T follicular helper cell (primary cell): ENCODE measurements around the gene PDZD2.

Experiments
- DNase-seq: peaks from one replicate; pipeline ENCODE4 v3.0.0-alpha.2; 2020; ENCODE audit warnings: low read depth

The PDZD2 gene

DNA sequence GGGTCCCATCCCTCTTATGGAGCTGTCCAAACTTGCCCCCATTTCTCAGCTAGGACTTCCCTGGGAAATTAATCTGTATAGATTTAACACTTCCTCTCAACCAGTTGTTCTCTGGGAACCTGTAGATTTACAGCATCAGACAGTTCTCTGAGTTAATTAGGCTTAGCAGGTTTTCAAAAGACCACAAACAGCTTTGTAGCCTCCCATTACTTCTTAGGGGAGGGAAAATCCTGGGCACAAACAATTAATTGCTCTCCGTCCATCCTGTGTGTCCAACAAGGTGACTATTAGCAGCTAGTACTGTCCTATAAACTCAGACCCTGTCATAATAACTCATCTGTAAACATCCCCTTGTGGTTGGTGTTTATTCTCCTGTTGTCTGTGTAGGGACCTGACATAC, 337.2 kb downstream of the PDZD2 start:
- no peak for DNase-seq

GRCh38 chr5:31981361-31981945, 342.5 kb downstream of the PDZD2 start:
- no peak for DNase-seq

GRCh38 chr5:31982027-31982426, 343.1 kb downstream of the PDZD2 start:
- no peak for DNase-seq

DNA sequence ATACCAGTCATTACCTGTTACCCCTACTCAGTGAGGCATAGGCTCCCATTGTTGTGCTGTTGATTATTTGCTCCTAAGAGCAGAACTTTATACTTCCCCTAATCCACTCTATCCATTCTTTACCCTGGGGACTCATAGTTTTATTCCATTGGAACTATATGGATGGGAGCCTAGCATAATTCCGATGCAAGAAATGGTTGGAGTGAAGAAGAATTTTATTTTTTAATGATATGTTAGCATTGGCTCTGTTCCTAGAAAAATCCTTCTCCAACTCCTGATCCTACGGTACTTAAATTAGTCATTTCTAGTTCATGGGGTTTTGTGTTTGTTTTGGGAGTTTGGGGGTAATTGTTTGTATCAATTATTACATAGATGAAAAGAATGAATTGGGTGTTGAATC, 343.7 kb downstream of the PDZD2 start:
- DNase-seq: no peak

GRCh38 chr5:31983851-31984250, 344.9 kb downstream of the PDZD2 start:
- DNase-seq: no peak

DNA sequence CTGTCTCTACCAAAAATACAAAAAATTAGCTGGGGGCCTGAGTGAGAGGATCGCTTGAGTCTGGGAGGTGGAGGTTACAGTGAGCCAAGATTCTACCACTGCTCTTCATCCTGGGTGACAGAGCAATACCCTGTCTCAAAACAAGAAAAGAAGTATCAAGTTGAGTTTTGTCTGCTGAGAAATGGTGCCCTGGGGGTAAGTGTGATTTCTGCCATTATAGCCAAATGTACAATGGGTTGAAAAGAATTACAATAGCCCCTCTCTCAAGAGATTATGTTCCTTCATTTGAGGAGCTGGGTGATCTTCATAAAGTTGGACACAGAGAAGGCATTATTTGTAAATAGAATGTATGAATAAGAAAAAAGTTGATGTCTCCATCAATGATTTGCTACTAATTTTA, 345.8 kb downstream of the PDZD2 start:
- DNase-seq: no peak

GRCh38 chr5:31986101-31986500, 347.2 kb downstream of the PDZD2 start:
- DNase-seq: no peak

DNA sequence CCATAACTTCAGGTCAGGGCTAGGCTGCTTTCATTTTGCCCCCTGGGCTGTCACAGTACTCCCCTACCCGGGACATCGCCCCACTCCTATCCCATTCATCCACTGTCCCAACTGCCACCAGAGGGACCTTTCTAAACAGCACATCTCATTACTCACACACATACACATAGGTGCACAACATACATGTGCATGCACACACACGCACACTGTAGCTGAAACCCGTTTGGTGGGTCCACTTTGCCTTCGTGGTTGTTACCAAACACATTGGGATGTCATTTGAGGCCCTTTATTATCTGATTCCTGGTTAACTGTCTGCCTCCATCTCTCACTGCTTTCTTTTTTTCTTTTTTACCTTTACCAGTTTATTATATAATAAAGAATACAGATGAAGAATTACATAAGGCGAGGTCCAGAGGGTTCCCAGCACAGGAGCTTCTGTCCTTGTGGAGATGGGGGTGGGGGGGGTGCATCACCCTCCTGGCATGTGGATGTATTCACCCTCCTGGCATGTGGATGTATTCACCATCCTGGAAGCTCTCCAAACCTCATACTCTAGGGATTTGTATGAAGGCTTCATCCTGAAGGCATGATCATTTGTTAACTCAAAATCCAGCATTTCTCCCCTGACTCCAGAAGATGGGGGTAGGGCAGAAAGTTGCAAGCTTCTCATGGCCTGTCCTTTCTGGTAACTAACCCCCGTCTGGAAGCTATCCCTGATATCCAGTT, 349.2 kb downstream of the PDZD2 start:
- no peak for DNase-seq

DNA sequence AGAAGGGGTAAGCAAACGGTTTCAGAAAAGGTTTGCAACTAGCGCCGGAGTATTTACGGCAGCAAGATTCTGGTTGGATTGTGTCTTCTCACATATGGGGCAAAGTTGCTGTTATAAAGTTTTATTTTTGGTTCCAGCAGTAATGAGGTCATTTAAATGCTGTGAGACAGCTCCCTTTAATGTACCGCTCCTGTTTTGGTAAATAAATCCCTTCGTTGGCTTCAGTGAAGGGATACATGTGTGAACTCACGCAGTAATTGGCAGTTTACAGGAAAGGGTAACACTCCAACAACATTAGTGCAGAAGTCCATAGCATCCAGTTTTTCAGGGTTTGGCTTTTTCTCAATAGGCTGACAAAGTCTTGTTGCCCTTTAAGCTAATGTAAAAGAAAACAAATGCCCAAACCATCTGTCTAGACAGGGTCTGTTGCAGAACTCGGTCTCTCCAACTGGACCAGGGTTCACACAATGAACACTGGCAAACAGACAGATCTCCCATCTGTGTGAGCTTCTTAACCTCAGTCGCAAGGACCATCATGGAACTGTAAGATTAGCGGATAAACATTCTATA, 351.2 kb downstream of the PDZD2 start:
- DNase-seq: no peak

DNA sequence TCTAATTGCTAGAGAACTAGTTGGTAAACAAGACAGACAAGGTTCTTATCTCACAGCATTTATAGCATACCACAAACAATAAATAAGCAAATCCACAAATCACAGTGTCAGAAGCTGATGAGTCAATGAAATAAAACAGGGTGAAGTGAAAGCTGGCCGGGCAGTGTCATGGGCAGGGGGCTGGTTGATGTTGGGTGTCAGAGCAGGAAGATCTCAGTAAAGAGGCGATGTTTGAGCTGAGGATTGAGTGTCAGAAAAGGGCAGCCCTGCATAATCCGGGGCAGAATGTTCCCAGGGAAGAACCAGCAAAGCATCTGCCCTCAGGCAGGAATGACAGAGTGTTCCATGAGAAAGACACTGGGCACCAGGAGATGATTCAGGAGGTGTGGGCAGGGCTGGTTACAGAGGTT, 351.8 kb downstream of the PDZD2 start:
- DNase-seq: no peak

GRCh38 chr5:31992377-31992776, 353.4 kb downstream of the PDZD2 start:
- DNase-seq: no peak

DNA sequence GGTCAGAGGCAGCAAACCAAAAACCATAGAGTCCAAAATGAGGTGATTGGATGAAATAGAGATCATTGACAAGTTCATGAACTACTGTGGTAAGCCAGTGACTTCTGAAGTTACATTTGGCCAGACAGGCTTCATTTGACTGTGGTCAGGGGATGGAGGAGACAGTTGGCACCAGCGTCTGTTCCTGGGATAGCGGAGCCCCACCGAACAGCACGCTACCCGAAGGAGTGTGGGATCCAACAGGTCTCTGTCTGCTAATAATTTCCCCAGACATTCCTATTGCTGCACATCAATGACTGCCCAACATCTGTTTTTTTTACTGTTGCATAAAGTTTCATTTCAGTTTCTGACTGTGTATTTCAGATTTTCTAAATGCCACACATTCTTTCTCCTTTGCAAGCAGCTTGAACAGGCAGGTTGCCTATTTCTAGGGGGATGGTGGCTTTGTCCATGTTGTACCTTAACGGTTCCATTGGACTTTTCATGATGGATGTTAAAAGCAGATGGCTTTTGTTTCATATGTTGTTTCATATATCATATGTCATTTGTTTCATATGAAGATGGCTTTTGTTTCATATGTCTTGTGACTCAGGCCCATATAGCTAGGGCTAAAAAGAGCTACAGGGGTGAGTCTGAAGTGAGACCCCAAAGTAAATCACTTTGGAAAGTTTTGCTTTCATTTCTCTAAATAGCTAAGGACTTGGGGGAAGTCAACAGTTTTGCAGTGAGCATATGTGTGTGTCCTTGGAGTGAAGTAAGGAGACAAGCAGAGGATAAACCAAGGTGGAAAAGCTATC, 354.4 kb downstream of the PDZD2 start:
- no peak for DNase-seq

DNA sequence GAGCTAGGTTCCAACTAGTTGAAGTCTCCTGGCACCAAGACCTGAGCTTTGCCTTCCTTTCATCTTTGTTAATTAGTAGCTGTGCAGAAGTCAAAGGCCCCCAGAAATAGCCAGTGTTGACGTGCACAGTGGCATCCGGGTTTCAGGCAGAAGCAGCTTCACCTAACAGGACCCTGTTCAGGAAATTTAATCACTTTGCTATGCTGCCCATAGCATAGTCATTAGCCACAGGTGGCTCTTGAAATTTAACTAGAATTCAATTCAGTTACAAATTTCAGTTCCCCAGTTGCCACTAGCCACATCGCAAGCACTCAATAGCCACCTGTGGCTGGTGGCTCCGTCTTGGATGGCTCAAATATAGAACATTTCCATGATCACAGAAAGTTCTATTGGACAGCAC, 356.1 kb downstream of the PDZD2 start:
- no peak for DNase-seq

GRCh38 chr5:31995714-31996113, 356.8 kb downstream of the PDZD2 start:
- DNase-seq: no peak

DNA sequence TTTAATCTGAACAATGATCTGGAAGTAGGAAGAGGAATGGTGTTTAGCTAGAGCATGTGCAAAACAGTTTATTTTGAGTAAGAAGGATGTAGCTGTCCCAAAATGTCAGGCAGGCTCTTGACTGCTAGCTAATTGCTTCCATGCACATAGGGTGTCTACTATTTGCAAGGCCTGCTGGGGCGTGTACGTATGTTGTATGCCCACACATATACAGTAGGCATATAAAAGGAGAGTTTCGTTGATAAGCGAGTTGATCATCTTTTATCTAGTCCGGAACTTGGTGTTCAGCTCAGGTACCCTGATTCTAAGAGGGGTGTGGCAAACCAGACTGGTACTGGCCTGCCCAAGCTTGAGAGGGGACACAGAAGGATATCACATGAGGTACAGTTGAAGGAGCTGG, 358.0 kb downstream of the PDZD2 start:
- DNase-seq: no peak

DNA sequence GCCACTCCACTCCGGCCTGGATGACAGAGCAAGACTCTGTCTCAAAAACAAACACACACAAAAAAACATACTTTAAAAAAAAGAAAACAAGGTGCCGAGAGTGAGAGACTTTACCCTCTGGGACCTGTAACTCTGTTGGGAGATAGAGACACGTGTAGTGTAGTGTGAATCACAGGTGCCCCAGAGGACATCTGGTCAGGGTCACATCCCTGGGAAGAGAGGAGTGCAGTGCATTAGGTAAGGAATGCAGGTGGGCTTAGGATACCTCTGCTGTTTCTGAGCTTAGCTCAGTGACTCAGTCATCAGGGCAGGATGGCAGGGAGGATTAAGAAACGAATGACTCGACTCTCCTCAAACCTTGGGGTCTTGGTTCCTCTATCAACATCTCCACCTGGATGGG, 360.5 kb downstream of the PDZD2 start:
- no peak for DNase-seq

GRCh38 chr5:32000731-32001130, 361.8 kb downstream of the PDZD2 start:
- DNase-seq: no peak

DNA sequence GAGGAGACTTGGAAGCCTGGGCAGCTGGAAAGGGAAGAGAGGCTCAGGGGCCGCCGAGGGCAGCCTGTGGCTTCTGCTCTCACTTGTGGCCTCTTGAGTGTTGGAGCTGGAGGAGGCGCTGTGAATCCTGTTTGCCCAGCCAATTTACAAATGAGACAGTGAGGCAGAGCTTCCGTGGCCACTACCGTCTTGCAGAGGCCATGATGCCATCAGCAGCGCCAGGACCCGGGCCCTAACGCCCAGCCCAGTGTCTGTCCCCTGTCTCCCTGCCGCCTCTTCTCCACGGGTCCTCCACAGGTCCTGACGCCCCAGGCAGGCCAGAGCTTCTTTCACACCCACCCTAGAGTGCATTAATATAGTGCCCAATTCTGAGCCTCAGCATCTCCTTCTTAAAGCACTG, 362.4 kb downstream of the PDZD2 start:
- no peak for DNase-seq

DNA sequence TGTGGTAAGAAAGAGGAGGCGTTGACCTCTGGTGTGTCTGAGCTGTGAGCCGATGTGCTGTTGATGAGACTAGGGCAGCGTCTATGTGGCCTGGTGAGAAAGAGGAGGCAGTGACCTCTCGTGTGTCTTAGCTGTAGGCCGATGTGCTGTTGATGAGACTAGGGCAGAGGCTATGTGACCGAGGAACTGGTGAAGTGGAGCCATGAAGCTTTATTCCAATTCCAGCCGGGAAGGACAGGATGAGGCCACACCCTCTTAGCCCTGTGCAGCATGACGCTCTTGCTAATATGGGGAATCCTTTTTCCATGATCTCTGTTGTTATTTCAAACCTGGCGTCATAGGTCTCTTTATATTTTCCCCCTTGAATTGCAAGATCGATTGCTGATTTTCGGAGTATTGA, 362.8 kb downstream of the PDZD2 start:
- DNase-seq: no peak

- DNase-seq: no peak
Measured at GRCh38 chr5:32002755-32003154, 363.8 kb downstream of the PDZD2 start.

GRCh38 chr5:32003981-32004380, 365.1 kb downstream of the PDZD2 start:
- no peak for DNase-seq

GRCh38 chr5:32004404-32004803, 365.5 kb downstream of the PDZD2 start:
- no peak for DNase-seq

GRCh38 chr5:32008746-32009145, 369.8 kb downstream of the PDZD2 start:
- no peak for DNase-seq
